Measurements from ENCODE around the gene LHX4. TPM values are rescaled to one million over a fixed set of nuclear protein-coding genes. Genes with fewer than 3 reads are reported as not detected.

Gene LHX4
- total and polyA plus RNA-seq, 9 of the 15 experiments (the other 6 are each of a cell fraction or from before 2014, with no cell fraction given) = 0.01 to 0.11 (median 0.07) TPM; not detected in 5

DNA sequence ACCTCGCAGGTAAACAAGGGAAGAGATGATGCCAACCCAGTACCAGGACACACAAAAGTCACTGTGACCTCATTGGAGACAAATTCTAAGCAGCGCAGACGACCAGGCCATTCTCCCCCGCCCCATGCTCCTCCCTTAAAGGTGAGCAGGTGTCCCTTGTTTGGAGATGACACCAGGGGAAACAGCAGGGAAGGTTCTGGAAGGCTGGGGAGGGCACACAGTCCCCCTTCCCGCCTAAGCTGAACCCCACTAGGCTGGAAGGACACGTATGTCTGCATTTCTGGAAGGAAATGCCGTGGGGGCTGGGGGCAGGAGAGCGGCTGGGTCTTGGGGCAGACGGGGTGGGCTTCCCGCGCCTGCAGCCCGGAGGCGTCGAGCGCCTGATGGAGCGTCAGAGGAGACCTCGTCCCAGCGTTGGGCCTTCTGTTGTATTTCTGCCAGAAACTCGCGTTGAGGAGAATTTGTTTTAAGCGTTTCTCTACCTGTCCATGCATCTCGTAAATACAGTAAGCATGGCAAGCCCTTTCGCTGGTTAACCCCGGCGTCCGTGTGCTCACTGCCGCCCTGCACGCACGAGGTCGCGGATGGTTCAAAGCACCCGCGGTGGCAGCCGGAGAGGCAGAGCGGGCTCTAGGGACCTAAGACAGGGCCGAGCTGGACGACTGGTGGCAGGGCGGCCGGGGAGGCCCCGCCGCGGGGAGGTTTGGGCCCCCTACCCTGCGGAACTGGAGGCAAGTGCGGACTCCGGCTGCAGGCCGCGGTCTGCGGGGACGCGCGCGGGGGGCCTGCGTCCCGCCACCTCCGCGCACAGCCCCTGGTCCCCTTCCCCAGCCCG, 1.2 kb upstream of the LHX4 start (continued):
- TF ChIP-seq, protein P1, sequence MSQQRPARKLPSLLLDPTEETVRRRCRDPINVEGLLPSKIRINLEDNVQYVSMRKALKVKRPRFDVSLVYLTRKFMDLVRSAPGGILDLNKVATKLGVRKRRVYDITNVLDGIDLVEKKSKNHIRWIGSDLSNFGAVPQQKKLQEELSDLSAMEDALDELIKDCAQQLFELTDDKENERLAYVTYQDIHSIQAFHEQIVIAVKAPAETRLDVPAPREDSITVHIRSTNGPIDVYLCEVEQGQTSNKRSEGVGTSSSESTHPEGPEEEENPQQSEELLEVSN (IDR thresholded peaks at IDR 0.05; ENCODE audit: borderline replicate concordance in 1 of 2, extremely low read depth in 1 of 2, insufficient read depth in 1 of 2, insufficient read length in 1 of 2, low read depth in 1 of 2, low read length in 1 of 2, poor library complexity in 1 of 2, severe bottlenecking in 1 of 2) = peak; percentile 53 to 66
- TF ChIP-seq KDM5B (IDR thresholded peaks at IDR 0.05; ENCODE audit: insufficient replicate concordance, low read depth, low read length) (peak; percentile 48), FUS (optimal IDR thresholded peaks at IDR 0.05; ENCODE audit: low read depth, low read length) (no peak), CBX8 (IDR thresholded peaks at IDR 0.05; ENCODE audit: borderline replicate concordance, extremely low read depth, low read depth, low read length, poor library complexity, severe bottlenecking) (peak; percentile 17), SRSF3 (IDR thresholded peaks at IDR 0.05; ENCODE audit: insufficient read depth, low read length) (no peak), GATAD2B (IDR thresholded peaks at IDR 0.05; ENCODE audit: borderline replicate concordance) (peak; percentile 57; the same call in 1 of the 2 replicates)
- TF ChIP-seq, protein P2, sequence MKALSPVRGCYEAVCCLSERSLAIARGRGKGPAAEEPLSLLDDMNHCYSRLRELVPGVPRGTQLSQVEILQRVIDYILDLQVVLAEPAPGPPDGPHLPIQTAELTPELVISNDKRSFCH (CRISPR knock-in tag; IDR thresholded peaks at IDR 0.05) = no peak
- TF ChIP-seq, protein P2 (tag; IDR thresholded peaks at IDR 0.05) = 0 out of 2 replicates have a peak, but pooled peaks have one; percentile 20
- TF ChIP-seq, protein P3, sequence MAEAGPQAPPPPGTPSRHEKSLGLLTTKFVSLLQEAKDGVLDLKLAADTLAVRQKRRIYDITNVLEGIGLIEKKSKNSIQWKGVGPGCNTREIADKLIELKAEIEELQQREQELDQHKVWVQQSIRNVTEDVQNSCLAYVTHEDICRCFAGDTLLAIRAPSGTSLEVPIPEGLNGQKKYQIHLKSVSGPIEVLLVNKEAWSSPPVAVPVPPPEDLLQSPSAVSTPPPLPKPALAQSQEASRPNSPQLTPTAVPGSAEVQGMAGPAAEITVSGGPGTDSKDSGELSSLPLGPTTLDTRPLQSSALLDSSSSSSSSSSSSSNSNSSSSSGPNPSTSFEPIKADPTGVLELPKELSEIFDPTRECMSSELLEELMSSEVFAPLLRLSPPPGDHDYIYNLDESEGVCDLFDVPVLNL (CRISPR knock-in tag; IDR thresholded peaks at IDR 0.05; ENCODE audit: low read depth) = peak; percentile 57; the same call in 1 of the 2 replicates

All from K562 (cell line).